HG02840 (cell line): ENCODE measurements around the gene ARHGEF6.

Experiments
- ATAC-seq: cut with Tn5 transposase; IDR thresholded peaks from one replicate; pipeline ENCODE4 v1.9.1; 2021; ENCODE audit warnings: mild to moderate bottlenecking, moderate library complexity, moderate number of reproducible peaks; ENCODE audit not compliant: unreplicated experiment, low FRiP score

ARHGEF6 gene

DNA sequence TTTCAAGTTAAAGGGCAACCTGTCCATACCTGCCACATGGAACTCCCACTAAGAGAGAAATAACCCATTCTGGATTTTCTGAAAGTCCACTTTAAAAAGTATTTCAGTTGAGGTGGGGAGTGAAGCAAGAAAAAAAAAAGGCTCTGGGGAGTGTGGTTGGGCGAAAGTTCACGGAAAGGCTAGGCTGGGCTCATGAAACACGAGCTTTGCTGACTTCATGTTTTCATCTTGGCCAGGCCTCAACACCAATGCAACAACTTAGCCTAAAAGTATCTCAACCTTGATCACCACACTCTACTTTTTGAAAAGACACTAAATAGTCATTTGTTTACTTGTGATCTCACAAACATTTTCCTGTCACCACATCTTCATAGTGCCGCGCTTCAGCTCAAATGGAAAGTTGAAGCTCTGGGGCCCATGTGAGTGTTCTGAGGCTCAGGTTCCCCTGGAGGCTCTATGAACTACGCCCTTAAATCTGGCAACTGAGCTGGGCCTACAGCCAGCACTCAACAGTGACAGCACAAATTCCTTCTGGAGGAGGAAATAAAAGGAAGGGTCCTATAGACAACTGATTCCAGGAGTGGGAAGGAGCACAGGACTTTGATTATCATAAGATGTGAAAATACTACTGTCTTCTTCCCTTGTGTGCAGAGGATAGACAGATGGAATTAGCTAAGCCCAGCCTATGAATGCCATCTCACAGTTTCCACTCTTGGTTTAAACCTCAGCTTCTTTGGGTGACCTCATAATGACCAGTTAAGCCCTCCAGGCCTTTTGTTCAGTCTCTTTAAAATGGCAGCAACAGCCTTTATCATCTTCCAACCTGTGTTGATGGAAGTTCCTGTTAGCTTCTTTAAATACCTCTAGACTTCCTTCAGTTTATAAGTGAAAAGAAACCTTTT lies 127.7 kb downstream of the ARHGEF6 start:
- no peak for ATAC-seq

DNA sequence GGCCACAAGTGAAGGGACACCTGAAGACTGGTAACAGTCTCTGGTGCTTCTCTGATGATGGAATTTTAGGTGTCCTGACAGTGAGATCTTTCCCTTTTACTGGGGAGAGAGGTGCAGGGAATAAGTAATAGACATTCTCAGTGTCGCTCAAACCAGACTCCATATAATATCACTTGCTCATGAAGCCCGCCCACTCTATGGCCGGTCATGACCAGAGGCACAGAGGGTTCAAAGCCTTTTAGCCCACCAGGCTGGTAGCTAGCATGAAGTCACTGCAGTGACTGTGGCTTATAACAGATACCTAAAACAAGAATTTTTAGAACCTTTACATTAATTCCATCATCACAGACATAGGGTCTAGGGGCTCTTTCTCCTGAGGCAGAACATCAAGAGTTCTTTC lies 129.9 kb downstream of the ARHGEF6 start:
- ATAC-seq = no peak

DNA sequence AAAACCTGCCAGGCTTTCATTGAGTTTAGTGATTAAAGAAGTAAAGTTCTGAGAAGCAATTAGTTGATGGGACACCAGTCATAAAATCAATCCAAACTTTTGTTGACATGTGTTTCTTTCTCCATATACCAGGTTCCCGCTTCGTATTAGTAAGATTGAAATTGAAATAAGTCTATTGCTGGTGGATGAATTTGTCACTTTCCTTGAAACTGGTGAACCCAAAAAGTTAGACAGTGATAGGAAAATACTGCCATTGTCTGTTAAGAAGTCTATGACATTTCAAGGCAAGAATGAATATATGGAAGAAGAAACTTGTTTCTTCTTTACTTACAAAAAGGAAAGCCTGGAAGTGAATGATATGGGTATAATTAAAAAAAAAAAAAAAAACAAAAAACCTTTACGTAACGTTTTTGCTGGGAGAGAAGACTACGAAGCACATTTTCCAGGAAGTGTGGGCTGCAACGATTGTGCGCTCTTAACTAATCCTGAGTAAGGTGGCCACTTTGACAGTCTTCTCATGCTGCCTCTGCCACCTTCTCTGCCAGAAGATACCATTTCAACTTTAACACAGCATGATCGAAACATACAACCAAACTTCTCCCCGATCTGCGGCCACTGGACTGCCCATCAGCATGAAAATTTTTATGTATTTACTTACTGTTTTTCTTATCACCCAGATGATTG lies 132.9 kb downstream of the ARHGEF6 start, which contains the start of gene CD40LG:
Gene CD40LG, plus strand, starts transcription at position 482 of the 684 bp plus-strand sequence. Its CDS starts 91 bp downstream, at position 573.
- ATAC-seq = no peak

DNA sequence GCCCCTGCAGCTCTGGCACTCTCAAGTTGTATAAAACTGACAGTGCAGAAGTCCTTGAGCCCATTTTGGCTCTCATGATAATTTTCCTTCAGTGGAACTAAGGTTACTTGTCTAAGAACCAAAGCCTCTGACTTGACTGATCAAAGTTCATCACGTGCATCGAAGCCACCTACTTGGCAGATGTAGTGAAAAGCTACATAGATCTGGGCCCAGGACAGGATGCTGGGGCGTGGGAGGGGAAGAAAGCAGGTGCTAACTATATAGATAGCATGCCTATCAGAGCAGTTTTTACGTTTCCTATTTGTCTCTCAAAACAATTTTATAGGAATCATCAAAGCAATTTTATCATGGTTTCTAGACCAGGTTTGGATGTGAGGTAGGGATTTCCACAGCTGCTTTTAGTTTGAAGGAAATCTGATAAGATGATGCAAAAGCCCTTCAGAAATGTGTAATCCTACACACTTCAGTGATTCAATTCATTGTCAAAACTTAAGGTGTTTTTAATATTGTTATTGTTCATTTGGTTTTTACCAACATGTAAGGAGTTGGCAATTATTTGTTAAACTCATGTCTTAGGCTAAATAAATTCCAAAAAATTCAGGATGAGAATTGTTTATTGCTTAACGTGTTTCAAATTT lies 134.0 kb downstream of the ARHGEF6 start:
- ATAC-seq = no peak

DNA sequence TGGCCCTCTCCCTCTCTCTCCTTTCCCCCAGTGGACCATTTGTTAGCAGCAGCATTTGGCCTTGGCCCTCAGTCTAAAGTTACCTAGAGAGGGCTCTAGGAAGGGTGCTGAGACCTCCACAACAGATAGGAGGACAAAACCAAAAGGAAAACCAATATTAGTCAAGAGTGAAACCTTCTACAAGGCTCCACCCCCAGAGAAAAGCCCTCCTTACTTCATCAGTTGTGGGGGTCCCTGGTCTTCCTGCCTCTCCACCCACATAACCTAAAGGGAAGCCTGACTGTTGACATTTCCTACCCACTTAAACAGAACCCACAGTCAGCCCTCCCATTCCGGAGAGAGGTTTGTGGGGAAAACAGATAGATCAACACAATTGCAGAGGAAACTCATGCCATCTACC lies 137.5 kb downstream of the ARHGEF6 start:
- ATAC-seq = no peak

DNA sequence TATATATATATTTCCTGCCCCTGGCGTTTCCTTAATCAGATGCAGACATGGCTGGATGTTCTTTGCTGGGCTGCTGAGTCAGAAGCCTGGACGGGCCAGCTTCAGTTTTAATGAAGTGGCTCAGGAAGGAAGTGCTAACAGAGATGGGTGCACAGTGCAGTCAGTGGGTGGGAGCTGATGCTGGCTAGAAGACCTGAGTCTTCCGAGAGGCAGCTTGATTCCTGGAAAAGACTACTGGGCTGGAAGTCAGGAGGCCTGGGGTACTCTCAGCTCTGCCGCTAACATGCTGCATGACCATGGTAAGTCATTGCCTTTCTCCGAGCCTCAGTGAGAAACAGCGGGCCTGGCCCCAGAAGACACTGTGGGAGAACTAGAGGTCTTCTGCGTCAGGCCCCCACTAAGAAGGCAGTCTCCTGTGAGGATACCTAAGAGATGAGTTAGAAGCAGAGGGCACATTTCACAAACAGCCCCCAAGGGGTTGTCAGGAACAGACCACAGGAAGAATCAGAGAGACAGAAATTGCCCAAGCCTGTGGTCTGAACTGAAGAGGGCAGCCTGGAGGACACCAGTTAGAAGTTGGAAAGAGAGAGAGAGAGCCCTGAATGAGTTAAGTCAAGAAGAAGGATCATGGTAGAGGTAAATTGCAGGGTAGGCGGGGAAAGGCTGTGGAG lies 141.1 kb downstream of the ARHGEF6 start:
- no peak for ATAC-seq

DNA sequence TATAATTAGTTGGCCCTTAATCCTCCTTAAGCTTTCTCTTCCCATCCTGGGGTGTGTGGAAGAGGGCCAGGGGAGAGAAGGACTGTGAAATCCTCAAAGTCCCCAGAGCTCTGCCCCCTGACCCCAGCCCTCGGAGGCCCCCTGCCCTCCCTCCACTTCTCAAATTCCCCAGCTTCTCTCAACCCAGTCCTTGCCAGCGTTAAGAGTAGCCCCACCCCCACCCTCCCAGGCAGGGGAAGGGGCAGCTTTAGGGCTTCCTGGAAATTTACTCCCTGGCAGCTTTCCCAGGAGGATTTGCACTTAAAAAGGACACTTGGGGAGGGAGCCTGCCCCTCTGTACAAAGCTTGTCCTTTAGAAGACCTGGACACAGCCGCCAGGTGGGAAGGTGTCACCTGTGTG lies 144.6 kb downstream of the ARHGEF6 start:
- ATAC-seq = no peak

DNA sequence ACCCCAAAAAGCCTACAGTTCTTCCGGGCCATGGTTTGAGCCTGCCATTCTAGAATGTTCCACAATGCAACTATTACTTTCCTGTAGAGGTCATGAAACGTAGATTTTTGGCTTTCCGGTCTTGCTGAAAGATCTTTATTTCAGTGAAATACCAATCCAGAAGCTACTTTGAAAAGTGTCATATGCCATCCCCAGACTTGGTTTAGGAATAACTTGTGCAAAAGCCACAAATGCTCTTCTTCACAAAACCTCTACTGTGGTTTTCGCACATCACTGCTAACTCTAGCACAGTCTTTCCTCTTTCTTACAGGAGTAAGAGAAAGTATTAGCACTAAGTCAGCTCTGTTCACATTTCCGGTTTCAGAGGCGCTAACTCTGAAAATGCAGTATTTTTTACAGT lies 145.5 kb downstream of the ARHGEF6 start:
- no peak for ATAC-seq

DNA sequence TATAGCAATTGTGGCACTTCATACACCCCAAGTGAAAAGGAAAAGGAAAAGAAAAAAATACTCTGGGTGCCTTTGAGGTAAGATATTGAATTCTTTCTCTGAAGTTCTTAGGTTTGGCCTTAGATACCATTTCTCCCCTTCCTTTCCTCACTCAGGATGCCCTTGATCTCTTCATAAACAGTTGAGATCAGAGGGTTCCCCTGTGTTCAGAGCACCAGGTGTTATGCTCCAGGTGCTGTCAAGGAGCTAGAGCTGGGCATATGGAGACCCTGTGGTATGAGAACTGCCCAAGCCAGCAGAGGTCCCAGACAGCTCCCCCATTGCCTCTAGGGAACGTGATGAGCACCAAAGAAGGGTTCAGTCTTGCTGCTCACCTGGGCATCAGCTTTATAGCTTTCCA lies 149.9 kb downstream of the ARHGEF6 start:
- ATAC-seq = no peak

DNA sequence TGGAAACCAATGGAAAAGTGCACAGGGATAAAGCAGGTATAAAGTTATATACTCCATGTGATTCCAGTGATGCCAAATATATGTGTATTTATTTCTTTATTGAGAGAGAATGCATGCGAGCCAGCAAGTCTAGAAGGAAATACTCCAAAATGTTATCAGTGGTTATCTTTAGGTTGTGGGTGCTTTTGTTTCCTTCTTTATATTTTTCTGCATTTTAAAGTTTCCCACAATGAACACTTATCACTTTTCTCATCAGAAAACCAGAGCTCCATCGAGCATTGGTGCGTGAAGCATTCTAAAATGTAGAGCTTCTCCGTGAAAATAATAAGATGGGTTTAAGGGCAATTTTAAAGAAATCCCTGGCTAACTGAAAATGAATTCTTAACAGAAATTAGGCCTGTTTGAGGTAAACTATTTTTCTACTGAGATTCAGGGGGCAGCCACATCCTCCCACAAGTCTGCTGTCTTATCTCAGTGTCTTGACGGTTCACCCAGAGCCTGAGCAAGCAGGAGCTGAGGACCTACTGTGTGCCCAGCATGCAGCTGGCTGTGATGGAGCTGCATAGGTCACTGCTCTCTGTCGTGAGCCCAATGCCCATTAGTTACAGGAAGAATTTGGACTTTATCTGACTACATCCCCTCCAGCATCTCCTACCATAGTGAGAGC lies 151.5 kb downstream of the ARHGEF6 start:
- no peak for ATAC-seq

DNA sequence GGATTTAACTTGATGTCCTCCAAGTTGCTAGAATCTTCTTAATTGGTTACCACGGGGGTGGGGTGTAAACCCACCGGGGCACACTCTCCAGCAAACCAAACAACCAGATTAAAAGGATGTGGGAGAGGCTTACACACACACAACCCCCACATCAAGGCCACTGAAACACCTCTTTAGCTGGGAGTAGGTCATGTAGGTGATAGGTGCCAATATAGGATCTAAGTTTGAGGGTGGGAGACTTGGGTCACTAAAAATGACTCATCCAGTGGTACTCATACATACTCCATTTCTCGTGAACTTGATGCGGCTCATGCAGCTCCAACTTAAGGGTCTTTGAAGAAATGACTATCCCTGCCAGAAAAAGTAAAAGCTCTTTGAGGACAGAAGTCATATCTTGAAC lies 153.3 kb downstream of the ARHGEF6 start:
- no peak for ATAC-seq

DNA sequence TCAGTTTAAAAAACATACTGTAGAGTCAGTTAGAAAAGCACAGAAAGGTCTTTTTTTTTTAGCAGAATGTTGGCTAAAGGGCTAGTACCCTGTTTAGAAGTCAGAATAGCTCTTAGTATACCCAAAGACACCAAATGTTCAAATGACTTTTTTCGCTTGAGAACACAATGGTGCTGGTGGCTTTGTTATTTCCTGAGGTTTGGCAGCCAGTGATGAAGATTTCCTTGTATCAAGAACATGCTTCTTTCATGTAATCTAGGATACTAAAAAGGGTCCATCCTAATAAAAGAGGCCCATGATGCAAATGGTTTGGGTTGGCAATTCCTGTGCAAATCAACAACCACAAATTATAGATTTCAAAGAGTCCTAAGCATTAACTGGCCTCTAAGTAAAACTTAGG lies 153.8 kb downstream of the ARHGEF6 start:
- no peak for ATAC-seq

DNA sequence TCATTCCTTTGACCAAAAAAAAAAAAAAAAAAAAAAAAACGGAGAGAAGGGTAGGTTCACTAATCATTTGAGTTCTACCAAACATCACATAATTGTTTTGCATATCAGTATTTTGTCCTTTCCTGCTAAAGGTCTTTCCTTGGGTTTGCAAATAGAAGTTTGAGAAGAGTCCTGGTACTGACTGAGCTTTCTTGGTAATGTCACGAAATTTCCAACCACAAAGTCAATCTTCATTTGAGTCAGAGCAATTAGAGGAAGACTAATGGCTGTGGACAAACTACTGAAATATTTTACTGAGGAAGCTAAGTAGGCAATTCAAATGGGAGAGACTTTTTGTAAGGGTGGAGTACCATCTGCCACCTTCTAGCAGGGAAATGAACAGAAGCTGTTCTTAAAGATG lies 154.5 kb downstream of the ARHGEF6 start:
- ATAC-seq = no peak

DNA sequence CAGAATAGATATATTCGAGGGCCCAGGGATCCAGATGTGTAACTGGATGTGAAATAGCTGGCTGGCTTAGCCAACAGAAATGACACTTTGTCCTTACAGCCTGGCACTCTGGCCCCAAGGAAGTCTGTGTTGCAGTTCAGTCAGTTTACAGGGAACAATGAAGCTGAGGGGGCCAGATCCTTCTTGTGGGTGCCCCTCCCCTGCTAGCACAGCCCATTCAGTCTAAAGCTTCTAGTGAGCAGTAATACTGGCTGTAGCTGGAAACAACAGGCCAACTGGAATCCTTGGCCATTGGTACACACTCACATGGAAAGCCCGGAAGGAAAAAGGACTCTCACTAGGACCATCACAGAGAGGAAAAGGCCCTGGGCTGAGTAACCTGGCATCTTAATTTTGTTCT lies 155.5 kb downstream of the ARHGEF6 start:
- ATAC-seq = no peak

DNA sequence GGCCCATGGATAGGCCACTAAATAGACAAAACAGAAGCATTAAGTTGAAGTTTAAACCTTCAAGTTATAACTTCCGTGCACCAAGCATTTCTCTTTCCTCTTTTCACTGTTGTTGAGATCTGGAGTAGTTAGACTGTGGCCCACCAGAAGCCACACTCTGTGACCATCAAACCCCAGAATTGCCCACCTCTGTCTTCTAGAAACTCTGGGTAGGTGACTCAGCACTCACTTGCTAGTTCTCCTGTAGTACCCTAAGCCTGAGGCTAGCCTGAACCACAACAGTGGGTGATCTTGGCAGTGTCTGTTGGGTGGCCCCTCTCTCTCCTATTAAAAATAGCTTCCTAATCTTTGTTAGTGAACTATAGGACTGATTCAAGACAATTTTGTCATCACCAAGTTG lies 157.3 kb downstream of the ARHGEF6 start:
- ATAC-seq = no peak

DNA sequence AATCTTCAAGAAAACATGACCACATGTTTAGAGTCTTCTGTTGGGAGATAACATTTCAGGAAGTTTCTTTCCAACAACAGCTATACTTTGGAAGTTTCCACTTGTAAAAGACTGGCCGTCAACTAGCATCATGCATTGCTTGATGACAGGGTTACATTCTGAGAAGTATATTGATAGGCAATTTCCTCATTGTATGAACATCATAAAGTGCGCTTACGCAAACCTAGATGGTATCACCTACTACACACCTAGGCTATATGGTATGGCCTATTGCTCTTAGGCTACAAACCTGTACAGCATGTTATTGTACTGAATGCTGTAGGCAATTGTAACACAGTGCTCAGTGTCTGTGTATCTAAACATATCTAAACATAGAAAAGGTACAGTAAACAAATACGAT lies 158.2 kb downstream of the ARHGEF6 start:
- ATAC-seq = no peak

DNA sequence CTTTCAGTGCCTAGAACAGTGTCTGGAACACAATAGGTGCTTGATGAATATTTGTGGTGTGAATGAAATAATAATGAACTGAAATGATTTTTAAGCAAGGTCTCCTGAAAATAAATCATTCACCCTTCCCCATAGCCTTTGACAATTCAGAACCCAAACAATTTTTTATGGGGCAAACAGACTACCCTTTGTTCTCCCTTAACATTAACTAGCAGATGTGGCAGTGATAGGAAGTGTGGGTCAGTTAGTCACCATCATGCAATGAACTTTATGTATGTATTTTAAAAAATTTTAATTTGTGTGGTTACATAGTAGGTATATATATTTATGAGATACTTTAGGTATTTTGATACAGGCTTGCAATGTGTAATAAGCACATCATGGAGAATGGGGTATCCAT lies 160.0 kb downstream of the ARHGEF6 start:
- no peak for ATAC-seq

DNA sequence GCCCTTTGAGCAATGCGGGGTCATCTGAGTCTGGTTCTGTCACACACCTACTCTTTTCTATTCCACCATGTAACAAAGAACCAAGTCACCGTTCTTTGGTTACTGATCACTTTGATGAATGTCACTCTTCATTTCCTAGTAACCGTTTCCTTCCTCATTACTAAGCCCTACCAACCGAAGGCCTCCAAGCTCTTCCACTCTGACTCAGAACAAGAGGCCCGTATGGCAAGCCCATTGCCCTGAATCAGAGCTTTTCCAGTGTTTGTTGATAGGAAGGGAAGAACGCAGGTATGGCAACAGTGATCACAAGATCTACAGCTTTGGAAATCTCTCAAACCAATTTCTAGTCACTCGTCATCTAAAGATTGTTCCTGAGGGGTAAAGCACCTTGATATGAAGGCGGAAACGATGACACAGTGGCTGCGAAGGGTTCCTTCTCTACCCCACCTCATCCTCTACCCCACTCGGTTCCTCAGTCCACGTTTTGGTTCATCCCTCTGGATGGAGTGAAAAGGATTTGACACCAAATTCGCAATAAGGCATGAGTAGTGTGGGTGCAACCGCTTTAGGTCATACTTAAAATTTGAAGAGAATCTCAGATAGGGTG lies 160.7 kb downstream of the ARHGEF6 start:
- no peak for ATAC-seq

DNA sequence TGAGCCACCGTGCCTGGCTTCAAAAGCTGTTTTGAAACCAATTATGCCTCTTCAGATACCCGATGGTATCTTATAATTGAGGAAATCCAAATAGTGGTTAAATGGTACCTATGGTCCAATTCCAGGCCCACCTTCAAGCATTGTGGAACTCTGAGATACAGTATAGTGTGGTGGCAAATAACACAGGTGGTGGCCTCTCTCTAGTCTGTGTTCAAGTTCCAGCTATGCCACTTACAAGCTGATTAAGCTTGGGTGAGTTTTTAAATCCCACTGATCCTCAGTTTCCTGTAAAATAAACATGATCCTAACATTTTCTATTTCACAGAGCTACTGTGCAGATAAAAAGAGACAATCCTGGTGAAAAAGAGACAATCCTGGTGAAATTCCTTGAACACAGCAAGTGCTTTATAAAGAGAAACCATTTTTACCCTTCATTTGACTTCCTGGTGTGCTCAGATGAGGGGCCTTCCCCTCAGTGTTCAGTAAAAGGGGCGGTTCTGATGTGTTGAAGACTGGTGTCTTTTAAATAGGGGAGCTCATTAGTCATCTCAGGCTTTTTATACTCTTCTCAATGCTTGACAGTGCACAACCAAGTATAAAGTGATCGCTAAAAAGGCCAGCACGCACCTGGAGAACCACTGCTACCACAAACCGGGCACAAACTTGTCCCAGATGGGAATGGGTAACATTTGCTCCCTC lies 163.6 kb downstream of the ARHGEF6 start:
- ATAC-seq = peak; percentile 91
